Activated T-cell treated with anti-CD3 and anti-CD28 coated beads for 4 hours (primary cell): ENCODE data around the gene KDM5A.

Source experiments
- DNase-seq: peaks from one replicate; pipeline ENCODE4 v3.0.0-alpha.2; 2020

Gene KDM5A

DNA sequence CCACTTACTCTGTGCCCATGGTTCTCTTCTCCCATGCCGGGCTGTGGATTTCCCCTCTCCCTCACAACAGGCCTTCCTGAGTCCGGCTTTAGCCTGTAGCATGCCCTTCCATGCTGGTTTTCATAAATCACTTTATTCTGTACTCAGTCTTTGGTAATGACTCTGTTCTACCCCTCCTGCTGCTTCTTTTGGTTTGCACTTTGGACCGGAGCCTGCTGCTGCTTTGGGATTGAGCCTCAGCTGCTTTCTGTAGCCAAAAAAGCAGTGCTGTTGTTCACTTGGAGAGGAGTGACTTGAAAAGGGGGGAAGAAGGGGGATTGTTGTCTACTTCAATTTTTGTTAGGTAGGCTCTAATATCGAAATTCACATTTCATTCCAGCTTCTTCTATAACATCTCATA, 118.0 kb downstream of the KDM5A start:
- DNase-seq = no peak

DNA sequence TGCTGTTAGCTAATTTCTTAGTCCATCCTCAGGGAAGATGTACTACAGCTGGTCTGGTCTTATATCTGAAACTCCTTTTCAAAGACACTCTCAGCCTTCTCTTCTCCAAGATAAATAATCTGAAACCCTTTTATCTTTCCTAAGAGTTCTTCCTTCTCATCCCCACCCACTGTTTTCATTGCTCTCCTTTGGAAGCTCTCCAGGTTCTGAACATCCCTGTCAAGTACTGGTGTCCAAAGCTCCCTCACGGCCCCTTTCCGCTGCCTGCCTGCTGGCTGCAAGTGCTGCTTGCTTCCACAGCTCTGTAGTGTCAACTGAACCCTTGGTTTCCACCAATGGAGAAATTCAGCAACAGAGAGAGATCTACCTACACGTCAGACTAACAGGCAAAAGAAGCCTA, 119.9 kb downstream of the KDM5A start:
- no peak for DNase-seq

DNA sequence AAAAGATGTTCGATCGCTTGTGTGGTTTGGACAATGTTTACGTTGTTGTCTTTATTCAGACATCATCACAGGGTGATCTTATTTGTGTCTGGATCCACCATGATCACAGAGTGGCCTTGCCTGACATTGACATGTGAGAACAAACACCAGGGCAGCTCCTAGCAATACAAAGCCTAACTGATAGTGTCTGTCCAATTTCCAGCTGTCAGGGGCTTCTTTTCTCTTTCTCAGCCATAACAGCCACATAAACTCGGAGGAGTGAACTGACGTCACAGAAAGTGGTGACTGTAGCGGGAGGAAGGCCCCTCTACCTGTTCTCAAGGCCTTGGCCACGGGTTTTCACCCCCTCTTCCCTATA, 120.7 kb downstream of the KDM5A start:
- DNase-seq = no peak

DNA sequence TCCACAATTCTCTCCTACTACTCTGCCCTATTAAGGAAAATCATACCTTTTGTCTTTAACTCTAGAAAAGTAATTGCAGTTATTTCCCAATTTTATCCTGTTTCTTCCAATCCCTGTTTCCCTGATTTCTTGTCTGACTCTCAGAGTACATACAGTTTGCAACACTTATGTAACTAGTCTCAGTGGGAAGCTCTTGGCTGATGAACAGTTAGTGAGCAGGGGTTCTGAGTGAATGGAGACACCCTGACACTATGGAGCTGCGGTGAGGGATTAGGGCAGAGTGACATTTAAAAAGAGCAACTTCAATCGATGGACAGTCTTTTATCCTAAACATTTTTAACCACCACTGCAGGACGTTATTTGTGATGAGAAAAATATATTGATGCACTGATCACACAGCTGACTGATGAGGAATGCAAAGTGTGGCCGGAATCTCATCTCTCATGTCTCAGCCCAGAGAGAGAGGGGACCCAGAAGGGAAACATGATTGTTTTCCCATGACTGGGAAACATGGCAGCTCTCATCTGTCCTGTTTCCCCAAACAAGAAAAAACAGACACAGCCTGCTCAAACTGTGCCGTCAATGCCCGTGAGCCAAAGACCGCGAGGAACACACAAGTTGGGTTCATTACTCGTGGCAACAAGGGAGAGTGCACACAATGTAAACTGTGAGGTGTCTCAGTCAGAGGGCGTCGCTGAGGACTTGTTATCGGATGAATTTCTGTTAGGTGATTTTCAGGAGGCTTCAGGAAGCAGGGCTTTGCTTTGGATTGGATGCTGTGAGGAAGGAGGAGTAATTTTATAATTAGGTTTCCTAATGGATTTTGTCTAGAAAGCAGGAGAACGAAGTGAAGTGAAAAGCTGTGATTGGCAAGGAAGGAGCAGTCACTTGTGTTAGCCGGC, 121.3 kb downstream of the KDM5A start:
- no peak for DNase-seq

DNA sequence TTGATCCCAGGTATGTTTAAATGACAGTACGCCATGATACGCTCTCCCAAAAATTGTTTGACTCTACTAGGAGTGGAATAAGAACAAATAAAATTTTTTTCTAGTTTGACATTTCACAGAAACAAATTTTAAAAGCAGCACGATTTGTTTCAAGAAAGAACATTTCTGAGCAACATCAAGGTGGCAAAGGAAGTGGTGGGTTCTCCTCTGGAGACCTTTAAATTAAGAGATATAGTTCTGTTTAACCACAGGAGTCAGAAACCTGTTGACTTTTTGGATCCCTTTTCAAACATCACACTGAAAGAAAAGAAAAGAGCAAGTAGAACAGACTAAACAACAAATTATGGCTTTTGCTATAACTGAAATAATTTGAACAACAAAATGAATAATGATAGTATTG, 124.0 kb downstream of the KDM5A start:
- no peak for DNase-seq

DNA sequence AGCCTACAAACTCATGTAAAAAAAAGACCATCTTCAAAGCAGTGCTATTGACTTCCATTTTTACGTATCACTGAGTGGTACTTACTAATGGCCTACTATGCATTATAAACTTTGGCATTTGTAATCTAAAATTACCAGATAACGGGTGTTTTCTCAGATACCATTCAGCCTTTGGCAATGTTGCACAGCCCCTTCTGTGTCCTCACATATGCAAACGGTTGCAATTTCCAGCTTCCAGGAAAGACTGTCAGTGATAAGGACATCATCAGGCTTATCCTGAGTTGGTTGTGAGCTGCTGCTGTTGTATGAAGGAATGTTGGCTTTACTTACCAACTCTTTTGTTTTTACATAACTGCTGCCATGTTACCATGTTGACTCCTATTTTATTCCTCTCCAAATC, 124.9 kb downstream of the KDM5A start:
- no peak for DNase-seq

DNA sequence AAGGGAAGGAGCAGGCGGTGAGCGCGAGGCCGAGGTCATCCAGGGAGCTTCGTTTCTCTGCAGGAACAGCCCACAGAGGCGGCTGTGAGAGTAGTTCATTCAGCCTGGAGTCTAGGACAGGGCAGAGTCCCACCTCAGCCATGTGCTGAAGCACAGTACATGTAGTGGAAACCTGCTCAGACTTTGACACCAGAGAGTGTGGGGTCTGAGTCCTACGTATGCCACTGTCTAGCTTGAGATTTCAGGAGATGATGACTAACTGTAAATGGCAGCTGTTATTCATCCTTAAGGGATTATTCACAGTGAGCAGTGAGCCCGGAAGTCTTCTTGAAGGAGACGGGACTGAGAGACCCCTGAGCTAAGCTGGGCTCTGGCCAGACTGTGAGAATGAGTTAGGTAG, 125.5 kb downstream of the KDM5A start:
- DNase-seq = no peak

DNA sequence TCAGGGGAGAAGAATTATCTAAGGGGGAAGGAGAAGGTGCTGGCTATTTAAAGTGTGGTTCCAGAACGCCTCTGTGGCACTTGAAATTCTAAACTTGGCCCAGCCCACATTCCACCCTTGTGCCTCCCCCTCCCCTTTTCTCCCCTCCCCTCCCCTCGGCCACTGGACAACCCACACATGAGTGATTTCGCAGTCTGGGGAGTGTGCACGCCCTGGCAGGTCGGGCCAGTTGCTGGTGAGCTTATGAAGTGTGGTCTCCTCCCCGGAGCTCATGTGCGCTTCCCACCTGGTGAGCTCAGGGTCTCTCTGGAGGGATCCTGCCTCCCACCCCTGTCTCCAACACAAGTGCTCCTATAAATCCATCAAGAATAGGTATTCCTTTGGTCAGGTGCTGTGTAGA, 126.3 kb downstream of the KDM5A start, which contains the start of gene SLC6A13:
Gene SLC6A13 (minus strand): TSS at position 20 of the 400 bp plus-strand sequence. CDS start 2,784 bp downstream, outside the sequence.
- no peak for DNase-seq

DNA sequence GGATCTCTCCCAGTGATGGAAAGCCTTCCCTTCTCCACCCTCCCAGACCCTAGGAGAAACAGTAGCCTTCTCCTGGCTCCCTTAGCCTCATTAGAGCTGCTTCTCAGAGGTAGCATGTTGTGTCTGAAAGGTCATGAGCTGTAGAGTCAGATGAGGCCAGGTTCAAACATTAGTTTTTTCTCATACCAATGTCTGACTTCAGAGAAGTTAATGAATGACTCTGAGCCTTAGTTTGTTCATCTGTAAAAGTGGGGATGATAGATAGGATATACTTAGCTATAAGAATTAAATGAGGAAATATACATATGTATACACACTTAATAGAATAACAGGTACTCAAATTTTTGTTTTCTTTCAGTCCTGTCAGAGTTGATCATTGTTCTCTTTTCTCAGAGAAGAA, 127.0 kb downstream of the KDM5A start:
- no peak for DNase-seq

DNA sequence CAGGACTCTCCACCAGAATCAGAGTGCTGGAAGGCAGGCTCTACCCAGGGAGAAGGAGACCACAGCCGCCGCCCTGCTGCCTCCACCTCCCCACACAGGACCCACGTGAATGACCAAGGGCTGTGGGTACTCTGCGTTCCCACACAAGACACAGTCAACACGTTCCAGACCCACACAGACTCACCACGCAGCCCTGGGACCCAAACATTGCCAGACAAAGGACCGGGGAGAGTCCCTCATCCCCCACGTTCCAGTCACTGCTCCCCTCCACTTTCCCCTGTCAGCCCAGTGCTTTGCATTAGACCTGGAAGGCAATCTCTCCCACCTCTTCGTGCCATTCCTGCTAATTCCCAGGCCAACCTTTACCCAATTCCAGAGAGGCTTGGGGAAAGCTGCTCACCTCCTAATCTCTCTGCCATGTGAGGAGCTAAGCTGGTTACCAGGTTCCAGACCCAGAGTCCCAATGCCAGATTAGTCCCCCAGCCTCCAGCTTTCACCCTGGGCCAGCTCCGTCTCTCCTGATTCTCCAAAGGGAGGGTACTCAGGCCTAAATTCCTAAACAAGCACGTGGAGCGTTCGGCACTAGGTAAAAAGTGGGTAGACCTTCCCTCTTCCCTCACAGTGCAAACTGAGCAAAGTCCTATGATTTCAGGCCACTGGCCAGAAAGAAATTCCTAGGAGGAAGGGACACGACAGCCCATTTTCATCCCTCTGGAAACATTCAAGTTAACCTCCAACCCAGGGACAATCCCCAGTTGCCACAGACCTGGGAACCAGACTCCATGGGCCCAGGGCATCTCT, 131.4 kb downstream of the KDM5A start:
- DNase-seq = no peak

DNA sequence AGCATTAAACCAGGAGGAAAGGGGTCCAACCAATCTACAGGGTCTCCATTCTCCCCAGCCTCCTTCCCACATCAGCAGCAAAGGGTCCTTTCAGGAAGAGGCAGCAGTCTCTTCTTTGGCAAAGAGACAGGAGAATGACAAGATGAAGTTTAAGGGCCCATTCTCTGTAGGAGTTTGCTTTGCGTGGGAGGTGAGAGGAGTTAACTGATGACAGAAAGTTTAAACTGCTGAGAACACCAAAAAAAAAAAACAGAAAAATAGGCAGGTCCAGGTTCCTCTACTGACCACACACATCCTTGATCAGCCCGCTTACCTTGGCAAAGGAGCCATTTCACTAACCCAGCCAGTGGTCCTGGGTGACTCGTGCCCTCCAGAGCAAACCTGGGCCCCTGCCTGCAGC, 132.2 kb downstream of the KDM5A start:
- DNase-seq = no peak

DNA sequence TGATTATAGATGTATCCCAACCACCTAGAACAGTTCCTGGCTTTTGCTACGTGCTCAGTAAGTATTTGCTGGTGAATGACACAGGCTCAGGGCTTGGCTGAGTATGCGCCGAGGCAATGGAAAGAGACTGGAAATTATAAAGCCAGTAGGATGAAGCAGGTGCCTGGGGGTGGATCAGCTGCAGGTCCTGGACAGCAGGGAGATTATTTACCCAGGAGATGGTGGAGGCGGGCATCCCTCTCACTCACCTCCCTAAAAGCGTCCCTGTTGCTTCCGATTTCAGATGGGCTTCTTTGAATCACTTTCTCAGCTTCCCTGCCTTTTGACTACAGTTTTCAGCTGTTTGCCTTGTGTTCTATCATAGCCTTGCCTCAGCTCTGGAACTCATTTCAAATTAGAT, 132.9 kb downstream of the KDM5A start:
- no peak for DNase-seq

DNA sequence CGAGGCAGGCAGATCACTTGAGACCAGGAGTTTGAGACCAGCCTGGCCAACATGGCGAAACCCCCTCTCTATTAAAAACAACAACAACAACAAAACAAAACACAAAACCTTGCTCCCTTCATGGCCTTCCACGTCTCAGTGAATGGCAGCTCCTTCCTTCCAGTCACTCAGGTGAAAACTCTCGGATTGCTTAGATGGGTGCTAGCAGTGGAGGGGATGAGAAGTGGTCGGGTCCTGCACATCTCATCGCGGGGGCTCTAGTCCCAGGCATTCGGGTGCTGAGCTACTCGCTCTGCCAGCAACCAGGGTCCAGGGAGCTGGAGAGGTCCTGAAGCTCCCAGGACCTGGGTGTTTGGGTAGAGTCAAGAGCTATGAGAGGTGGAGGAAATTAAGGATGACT, 134.2 kb downstream of the KDM5A start:
- DNase-seq = no peak

DNA sequence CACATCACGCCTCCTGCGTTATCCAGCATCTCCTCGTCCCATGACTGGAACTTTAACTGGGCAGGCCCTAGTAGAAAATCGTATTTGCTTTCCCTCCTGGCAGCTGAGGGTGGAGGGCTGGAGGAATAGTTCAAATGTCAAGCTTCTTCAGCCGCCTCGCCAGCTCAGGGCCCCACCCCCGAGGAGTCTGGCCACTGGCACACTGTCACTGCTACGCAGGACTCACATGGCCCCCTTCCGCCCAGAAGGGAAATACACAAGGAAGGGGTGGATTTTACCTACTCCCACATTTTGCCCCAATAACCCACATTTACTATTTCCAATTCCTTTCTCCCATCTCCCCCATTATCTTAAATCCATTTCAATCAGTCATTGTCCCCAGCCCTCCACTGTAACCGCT, 135.1 kb downstream of the KDM5A start:
- DNase-seq = no peak

DNA sequence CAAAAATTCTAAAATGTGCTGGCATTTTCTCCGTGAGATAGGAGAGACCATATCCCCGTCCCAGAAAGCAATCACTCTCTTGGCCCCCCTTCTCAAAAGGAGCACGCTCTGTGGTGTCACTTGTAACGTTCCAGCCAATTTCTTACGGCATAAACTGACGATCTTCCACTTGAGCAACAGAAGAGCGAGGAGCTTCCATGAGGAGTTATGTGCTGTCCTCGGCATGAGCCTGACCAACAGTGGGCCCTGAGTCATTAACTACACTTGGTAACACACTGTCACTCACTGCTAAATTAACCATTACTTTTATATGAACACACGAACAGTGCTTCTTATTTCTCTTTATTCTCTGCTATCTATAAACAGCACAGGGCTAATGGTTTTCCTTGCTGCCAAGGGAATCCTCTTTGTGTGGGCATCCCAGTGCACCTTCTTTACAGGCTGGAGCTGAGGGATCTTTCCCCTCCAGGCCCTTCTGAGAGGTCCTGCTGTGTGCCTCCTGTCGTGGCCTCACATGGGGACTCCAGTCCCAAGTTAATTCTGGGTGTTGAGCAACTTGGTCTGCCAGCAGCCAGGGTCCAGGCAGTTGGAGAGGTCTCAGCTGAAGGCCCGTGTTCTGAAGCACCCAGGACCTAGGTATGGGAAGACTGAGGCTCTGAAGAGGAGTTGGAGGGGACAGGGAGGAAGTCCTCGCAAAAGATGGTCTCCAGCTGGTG, 135.8 kb downstream of the KDM5A start:
- no peak for DNase-seq

DNA sequence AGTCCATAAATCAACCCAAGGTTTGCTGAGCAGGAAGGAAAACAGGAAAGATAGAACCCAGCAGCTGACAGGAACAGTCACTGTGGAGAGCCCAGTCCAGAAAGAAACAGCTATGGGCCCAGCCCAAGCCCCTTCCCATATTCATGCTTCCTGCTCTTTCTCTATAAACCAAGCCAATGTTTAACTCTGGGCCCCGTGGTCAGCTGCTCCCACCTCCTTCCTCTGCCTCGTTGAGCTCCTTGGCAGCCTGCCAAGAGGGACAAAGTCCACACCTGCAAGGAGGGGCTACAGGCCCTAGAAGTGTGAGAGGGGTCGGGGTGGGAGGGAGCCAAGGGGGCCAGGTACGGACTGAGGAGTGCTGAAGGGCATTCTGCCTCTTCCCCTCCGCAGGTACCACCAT, 136.5 kb downstream of the KDM5A start:
- no peak for DNase-seq

DNA sequence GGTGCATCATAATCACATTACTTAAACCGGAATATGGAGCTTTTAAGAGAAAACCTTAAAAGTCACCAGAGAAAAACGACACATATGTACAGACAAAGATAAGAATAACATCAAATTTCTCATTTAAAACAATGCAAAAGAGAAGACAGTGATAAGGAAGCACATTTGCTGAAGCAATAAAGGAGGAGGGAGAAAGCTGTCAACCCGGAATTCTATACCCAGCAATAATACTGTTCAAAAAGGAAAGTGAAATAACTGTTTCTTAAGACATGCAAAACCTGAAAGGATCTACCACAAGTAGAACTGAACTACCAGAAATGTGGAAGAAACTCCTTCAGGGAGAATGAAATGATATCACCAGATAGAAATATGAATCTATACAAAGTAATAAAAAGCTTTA, 141.8 kb downstream of the KDM5A start:
- no peak for DNase-seq

DNA sequence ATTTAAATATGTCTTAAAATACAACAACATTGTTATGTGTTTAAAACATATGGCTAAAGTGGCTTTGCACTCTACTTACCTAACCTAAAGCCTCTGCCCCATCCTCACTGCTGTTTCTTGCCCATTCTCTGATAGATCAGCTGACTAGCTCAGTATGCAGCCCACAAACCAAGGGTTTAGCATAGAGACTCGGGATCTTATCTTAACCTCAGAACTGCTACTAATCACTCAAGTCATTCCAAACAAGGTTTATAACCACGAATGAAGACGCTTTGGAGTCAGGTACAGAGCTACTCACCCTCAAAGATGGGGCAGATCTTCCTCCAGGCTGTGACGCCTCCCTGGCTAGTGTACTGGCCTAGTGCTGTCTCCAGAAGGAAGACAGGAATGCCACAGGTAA, 145.7 kb downstream of the KDM5A start:
- DNase-seq = no peak

DNA sequence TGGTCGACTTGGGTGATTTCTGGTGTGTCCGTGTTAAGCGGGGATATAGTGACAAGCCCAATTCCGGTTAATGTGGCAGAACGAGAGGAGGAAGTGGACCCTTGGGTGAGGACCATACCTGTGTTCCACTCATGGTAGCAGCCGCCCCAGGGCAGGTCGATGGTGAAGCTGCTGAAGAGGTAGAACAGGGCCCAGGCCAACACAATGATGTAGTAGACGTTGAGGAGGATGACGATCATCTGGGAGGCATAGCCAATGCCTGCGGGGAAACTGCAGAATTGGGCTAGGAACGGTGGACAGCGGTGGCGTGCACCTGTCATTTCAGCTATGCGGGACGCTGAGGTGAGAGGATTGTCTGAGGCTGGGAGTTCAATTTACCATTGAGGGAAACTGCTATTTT, 146.6 kb downstream of the KDM5A start:
- no peak for DNase-seq

DNA sequence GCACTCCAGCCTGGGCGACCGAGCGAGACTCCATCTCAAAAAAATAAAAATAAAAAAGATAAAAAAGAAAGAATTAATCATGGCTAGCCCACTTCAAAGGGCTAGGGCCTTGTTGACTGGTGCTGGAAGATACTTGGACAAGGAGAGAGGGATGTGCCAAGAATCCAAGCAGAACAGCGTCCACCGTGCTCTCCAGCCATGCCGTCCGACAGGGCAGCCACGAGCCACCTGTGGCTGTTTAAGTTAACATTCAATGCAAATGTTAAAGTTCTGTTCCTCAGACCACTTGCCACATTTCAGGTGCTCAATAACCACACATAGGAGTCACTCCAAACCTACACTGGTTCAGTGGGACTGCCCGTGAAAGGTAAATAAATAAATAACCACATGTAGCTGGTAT, 147.9 kb downstream of the KDM5A start:
- DNase-seq = no peak

DNA sequence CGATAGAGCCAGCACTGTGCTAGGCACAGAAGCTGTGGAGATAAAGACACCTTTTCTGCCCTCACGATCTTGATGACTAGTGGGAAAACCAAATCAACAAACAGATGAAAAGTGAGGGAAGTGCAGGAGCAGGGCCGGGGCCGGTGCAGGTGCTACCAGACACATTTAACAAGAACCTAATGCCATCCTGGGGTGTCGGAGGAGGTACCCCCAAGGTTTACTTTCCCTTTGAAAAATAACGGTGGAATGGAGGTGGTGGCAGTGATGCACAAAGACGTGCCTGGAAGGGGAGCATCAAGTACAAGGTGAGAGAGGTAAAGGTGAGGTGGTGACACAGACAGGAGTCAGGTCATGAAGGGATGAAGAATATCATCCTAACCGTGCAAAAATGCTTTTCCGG, 148.6 kb downstream of the KDM5A start:
- DNase-seq = no peak

DNA sequence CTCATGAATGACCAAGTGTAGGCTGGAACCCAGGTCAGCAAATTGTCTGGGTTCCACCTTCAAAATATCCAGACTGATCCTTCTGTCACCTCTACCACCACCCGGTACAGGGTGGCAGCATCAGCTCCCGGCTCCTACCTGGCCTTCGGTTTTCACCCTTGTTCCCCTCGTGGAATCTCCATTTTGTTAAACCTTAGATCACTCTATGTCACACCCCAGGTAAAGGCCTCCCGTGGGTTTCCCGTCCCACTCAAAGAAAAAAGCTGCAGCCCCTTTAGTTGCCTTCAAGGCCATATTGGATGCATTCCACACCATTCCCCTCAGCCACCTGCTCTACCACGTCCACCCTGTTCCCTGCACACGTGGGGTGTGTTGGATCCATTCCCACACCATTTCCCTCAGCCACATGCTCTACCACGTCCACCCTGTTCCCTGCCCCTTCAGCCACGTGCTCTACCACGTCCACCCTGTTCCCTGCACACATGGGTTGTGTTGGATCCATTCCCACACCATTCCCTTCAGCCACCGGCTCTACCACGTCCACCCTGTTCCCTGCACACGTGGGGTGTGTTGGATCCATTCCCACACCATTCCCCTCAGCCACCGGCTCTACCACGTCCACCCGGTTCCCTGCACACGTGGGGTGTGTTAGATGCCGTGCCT, 150.3 kb downstream of the KDM5A start:
- DNase-seq = no peak

DNA sequence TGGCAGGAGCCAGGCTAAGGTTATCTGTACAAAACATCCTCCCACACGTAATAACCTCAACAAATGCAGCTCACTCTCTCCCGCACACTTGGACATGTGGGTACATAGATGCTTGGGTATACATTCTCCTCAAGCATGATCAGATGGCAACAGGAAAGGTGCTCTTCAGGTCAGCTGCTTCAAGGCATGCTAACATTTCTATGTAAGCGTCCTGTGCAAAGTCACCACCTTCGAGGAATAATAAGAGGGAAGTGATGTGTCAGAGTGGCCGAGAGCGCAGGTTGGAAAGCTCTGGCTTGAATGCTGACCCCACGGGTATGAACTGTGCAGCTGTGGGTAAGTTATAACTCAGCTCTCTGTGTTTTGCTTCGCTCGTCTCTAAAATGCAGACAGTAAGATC, 151.0 kb downstream of the KDM5A start:
- no peak for DNase-seq
